OCI-LY1 (cell line): ENCODE measurements around the gene KLHL35.

ENCODE experiments used
- CTCF ChIP-seq: fragments of 200-600 bp; sonication (generic), shearing (Covaris generic); IDR thresholded peaks from 2 replicates; pipeline ENCODE4 v1.5.1; 2017; ENCODE audit warnings: mild to moderate bottlenecking, antibody characterized with exemption, low read length, moderate library complexity, mixed read lengths
- EZH2 ChIP-seq: fragments of 200-600 bp; sonication (generic), shearing (Covaris generic); IDR thresholded peaks from 2 replicates; pipeline ENCODE4 v1.8.0; 2017; ENCODE audit warnings: borderline replicate concordance, mixed run types, mild to moderate bottlenecking, antibody characterized with exemption, low read length, moderate library complexity, mixed read lengths

- TF ChIP-seq EZH2 (no peak), CTCF (no peak)
These were observed 2.1 kb downstream of the KLHL35 start for GRCh38 chr11:75430714-75431532.
